Keratinocyte (primary cell): Measurements from ENCODE around the gene EIF2AK2. TPM values are rescaled to one million over a fixed set of nuclear protein-coding genes. Genes with fewer than 3 reads are reported as not detected.

Experiments used
- DNase-seq: peaks from one replicate; pipeline ENCODE4 v3.0.0-alpha.2; 2011; ENCODE audit warnings: low read depth, missing footprints, low spot score
- FAIRE-seq: peaks from 2 replicates; lab custom pipeline; 2011; peaks lifted over from hg19 to GRCh38; lab: Jason Lieb, UNC
- H2AFZ ChIP-seq: 2 replicates; pipeline ENCODE4 v1.6.0; 2012; ENCODE audit warnings: low read length, control low read depth, inconsistent platforms; ENCODE audit not compliant: control insufficient read depth
- H3K27ac ChIP-seq: 2 replicates; pipeline ENCODE4 v1.5.1; 2011; ENCODE audit warnings: low read length; ENCODE audit not compliant: control insufficient read depth, insufficient read depth
- H3K27me3 ChIP-seq: 3 replicates; pipeline ENCODE4 v1.6.0; 2011; ENCODE audit warnings: low read length; ENCODE audit not compliant: control insufficient read depth, insufficient read depth; ENCODE audit errors: extremely low read depth
- H3K36me3 ChIP-seq, 2 experiments: 2 replicates in 1 of 2; 3 replicates in 1 of 2; pipeline ENCODE4 v1.5.1; 2011; ENCODE audit warnings: low read length in 2 of 2, mild to moderate bottlenecking in 1 of 2; ENCODE audit not compliant: control insufficient read depth in 2 of 2, insufficient read depth in 2 of 2; ENCODE audit errors: extremely low read depth in 1 of 2
- H3K4me1 ChIP-seq: 3 replicates; pipeline ENCODE4 v1.5.1; 2011; ENCODE audit warnings: low read length; ENCODE audit not compliant: control insufficient read depth, insufficient read depth; ENCODE audit errors: extremely low read depth
- H3K4me2 ChIP-seq: 3 replicates; pipeline ENCODE4 v1.6.0; 2011; ENCODE audit warnings: low read depth, low read length; ENCODE audit not compliant: control insufficient read depth, insufficient read depth; ENCODE audit errors: extremely low read depth
- H3K4me3 ChIP-seq, 3 experiments: fragments of 200-600 bp in 1 of 3; sonication (generic) in 1 of 3; 2 replicates in 2 of 3; 3 replicates in 1 of 3; pipeline ENCODE4 v1.5.1; 2011 to 2016; ENCODE audit warnings: low read length in 3 of 3, mild to moderate bottlenecking in 3 of 3, control low read depth in 2 of 3, inconsistent platforms in 1 of 3, low read depth in 1 of 3, mixed read lengths in 1 of 3, mixed run types in 1 of 3, moderate library complexity in 1 of 3; ENCODE audit not compliant: control insufficient read depth in 2 of 3, insufficient read depth in 2 of 3; ENCODE audit errors: extremely low read depth in 1 of 3
- H3K79me2 ChIP-seq: 2 replicates; pipeline ENCODE4 v1.6.0; 2012; ENCODE audit warnings: low read length; ENCODE audit not compliant: control insufficient read depth, insufficient read depth
- H3K9ac ChIP-seq: 3 replicates; pipeline ENCODE4 v1.6.0; 2011; ENCODE audit warnings: low read length; ENCODE audit not compliant: control insufficient read depth, insufficient read depth; ENCODE audit errors: extremely low read depth
- H3K9me1 ChIP-seq: 3 replicates; pipeline ENCODE4 v1.6.0; 2011; ENCODE audit warnings: low read length; ENCODE audit not compliant: control insufficient read depth, insufficient read depth; ENCODE audit errors: extremely low read depth
- H3K9me3 ChIP-seq: 2 replicates; pipeline ENCODE4 v1.5.1; 2012; ENCODE audit warnings: low read depth, low read length; ENCODE audit not compliant: control insufficient read depth
- H4K20me1 ChIP-seq: 3 replicates; pipeline ENCODE4 v1.6.0; 2011; ENCODE audit warnings: low read length; ENCODE audit not compliant: control insufficient read depth, insufficient read depth; ENCODE audit errors: extremely low read depth
- CTCF ChIP-seq, 3 experiments: IDR thresholded peaks in 1 of 3; conservative IDR thresholded peaks in 1 of 3; optimal IDR thresholded peaks in 1 of 3; 2 replicates in 2 of 3; 3 replicates in 1 of 3; pipeline versions ENCODE3 to v1.5.1; 2011; ENCODE audit warnings: low read length in 3 of 3, mild to moderate bottlenecking in 3 of 3, moderate library complexity in 2 of 3, control low read depth in 1 of 3, inconsistent platforms in 1 of 3; ENCODE audit not compliant: insufficient read depth in 2 of 3; ENCODE audit errors: extremely low read depth in 1 of 3
- EZH2 ChIP-seq: IDR thresholded peaks from one replicate; pipeline ENCODE4 v1.6.1; 2012; ENCODE audit warnings: inconsistent platforms, mild to moderate bottlenecking, low read length, moderate library complexity
- dilution Hi-C: fragments of 300-500 bp; cut with MboI; formaldehyde crosslinking; loops from one replicate; pipeline ENCODE4 v1.7.0; 2020; ENCODE audit warnings: low sequenced_read_pairs; ENCODE audit not compliant: extremely low pct_ligation_motif_present
- polyA plus RNA-seq, 5 experiments: library from polyadenylated mRNA; depleted of rRNA in 3 of 5; stranded (reverse) in 3 of 5; stranded (forward) in 1 of 5; unstranded in 1 of 5; fragments of >200 nt; gene quantifications; 1 replicate in 1 of 5; 2 replicates in 3 of 5; 3 replicates in 1 of 5; pipeline versions ENCODE4 v1.2.1 to v1.2.3, GENCODE V29; 2011 to 2012; ENCODE audit warnings: missing spikeins in 2 of 5, low read depth in 1 of 5, low replicate concordance in 1 of 5

EIF2AK2 gene
- polyA plus RNA-seq, 1 donor (not counting 4 experiments of a cell fraction or from before 2014, with no cell fraction given): 54.6 TPM

- Histone ChIP-seq H3K4me3 (no peak overlapping the region), H2AFZ (no peak overlapping the region), H4K20me1 (no peaks in the 10 kb centered on the region), H3K36me3 (no peaks in the 10 kb centered on the region), H3K9ac (no peak overlapping the region), H3K9me1 (no peaks in the 10 kb centered on the region), H3K79me2 (no peaks in the 10 kb centered on the region), H3K9me3 (no peaks in the 10 kb centered on the region), H3K27ac (no peak overlapping the region), H3K4me2 (no peak overlapping the region), H3K4me1 (peaks cover 17% of the 10 kb centered on the region), H3K27me3 (no peaks in the 10 kb centered on the region)
- no peak for TF ChIP-seq EZH2
- TF ChIP-seq CTCF (optimal IDR thresholded peaks at IDR 0.05 in 1 of 3, IDR thresholded peaks at IDR 0.05 in 1 of 3, conservative IDR thresholded peaks at IDR 0.05 in 1 of 3; ENCODE audit: extremely low read depth in 1 of 3, insufficient read depth in 2 of 3, low read length in 3 of 3): no peak
- DNase-seq: no peak
- no peak for FAIRE-seq
- dilution Hi-C loops: no loop called here
Observed at GRCh38 chr2:37191253-37191652, 34.5 kb upstream of the EIF2AK2 start.

- Histone ChIP-seq H3K27me3 (no peaks in the 10 kb centered on the region), H3K4me3 (no peak overlapping the region), H2AFZ (peak overlapping the region; percentile 51), H3K27ac (peak overlapping the region; percentile 58), H3K9me3 (no peaks in the 10 kb centered on the region), H3K4me2 (peak overlapping the region; percentile 33), H3K9ac (no peak overlapping the region), H3K36me3 (no peaks in the 10 kb centered on the region), H3K79me2 (no peaks in the 10 kb centered on the region), H4K20me1 (no peaks in the 10 kb centered on the region), H3K4me1 (peaks cover 15% of the 10 kb centered on the region), H3K9me1 (no peaks in the 10 kb centered on the region)
- FAIRE-seq (no peak), DNase-seq (no peak)
- no peak for TF ChIP-seq CTCF (optimal IDR thresholded peaks at IDR 0.05 in 1 of 3, IDR thresholded peaks at IDR 0.05 in 1 of 3, conservative IDR thresholded peaks at IDR 0.05 in 1 of 3; ENCODE audit: extremely low read depth in 1 of 3, insufficient read depth in 2 of 3, low read length in 3 of 3)
- TF ChIP-seq EZH2: no peak
- dilution Hi-C loops: no loop called here
Observed at GRCh38 chr2:37190290-37190689, 33.5 kb upstream of the EIF2AK2 start.
